HK-2 (cell line): Measurements from ENCODE around the gene INSL4.

ENCODE experiments used
- DNase-seq: peaks from one replicate; pipeline ENCODE4 v3.0.0-alpha.2; 2018; ENCODE audit not compliant: unreplicated experiment

Gene INSL4

DNA sequence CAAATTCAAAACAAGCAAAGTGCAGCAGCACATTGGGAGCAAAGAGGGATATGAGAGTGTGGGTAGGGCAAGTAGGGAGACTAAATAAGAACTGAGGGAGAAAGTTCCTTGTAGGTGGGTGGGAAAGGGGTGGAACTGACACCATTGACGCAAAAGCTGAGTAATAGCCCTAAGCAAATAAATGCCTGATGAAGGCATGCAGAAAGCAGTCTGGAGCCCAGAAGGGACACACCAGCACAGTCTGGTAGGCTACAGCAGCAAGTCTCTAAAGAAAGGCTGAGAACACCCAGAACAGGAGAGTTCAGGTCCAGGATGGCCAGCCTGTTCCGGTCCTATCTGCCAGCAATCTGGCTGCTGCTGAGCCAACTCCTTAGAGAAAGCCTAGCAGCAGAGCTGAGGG lies at the start of gene INSL4:
Gene INSL4 (plus strand): TSS at position 208 of the 400 bp plus-strand sequence. CDS start 105 bp downstream, at position 313.
- no peak for DNase-seq

DNA sequence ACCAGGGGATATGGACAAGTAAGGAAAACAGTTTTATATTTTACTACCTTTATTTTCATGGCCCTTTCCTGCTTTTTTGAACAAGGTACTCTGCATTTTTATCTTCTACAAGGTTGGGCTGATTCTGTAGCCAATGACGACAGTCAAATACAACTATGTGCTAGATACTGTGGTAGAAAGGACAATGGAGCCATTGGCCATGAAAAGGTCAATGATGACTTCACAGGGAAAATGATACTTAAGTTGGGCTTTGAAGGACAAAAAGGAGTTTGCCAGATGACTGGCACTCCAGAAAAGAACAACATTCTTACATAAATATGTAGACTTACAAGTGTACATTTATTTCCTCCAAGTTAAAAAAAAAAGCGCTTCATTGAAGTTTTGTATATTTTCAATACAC lies 46.4 kb upstream of the INSL4 start:
- no peak for DNase-seq

DNA sequence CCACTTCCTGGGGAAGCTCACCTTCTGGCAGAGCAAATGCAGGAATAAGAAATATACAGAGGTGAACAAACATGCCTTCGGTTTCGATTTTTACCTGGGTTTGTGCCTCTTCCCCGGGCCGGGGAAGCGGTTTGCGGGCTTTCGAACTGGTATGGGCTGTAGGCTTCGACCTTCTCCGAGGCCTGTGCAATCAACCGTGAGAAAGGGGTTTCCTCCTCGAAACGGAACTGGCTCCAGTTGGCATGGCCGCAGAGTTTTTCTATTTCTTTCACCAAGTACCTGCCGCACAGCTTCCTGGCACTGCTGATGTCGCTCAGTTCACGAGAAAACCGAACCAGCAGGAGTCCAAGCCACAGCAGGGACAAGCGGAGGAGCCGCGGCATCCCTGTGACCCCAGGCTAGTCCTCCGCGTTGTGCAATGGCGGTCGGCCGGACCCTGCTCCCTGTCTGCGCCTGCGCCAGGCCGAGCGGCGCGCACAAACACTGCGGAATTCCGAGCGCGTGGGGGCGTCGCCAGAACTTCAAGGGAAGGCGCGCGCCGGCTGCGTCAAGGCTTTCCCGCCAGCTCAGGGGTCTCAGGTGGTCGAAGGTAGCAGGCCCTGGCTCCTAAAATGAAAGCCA lies 45.9 kb upstream of the INSL4 start, which contains the start of gene INSL6:
Gene INSL6 (minus strand): TSS at position 420 of the 621 bp plus-strand sequence. CDS start 37 bp downstream, at position 383.
- no peak for DNase-seq

DNA sequence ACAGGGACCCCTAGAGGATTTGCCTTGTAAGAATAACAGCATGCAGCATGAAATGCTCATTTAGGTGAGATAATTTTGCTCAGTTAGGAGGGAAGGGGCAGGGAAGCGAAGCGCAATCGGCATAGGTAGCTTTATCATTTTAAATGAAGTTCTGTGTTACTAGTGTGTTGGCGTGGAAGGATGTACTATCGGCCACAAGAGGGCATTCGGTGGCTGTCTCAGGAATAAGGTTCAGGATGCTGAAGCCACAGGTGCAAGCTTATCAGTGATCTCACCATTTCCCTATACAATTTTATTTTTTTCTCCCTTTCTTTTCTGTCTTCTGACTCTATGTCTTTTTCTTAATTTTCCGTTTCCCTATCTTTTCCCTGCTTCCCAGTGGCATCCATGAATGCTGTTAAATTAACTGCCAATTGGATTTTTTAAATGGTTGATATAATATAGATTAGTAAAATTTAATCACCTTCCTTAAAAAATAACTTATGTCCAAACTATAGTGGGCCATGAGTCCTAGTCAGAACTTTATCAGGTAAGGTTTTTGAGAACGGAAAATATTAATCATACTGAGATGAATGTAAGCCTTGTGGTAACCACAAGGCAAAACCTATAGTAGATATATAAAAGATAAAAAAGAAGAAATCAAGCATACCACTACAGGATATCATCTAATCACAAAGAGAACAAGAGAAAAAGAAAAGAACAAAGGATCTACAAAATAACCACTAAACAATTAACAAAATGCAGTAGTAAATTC lies 44.6 kb upstream of the INSL4 start:
- DNase-seq: peak; percentile 44

DNA sequence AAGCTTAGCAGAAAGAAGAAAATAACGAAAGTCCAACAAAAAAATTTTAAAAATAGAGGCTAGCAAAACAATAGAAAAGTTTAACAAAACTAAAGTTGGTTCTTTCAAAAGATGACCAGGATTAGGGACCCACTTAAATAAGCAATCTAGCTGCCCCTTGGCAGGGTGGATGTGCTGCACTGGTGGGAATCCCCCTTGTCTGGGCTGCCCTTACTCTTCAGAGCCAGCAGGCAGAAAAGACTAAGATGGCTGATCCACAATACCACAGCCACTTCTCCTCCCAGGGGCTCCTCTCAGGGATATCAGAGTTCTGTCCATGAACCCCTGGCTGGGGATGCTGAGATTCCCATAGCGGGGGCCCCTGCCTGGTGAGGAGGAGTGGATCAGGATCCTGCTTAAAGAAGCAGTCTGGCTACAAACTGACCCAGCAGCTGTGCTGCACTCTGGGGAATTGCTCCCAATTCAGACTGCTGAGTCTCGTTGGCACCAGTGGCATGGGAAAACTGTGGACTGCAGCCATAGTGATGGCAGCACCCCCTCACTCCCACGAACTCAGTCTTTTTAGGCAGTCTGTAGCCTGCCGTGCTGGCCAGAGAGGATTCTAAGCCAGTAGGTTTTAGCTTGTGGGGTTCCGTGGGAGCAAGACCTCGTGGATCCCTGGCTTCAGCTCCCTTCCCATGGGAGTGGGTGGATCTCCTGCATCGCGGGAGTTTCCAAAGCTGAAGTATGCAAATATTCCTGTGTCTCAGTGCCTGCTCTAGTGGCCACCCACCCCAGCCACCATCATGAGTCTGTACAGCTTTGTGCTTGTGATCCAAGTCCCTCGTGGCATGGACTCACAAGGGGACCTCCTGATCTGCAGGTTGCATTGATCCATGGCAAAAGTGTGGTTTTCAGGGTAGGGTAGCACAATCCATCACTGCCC lies 42.9 kb upstream of the INSL4 start:
- no peak for DNase-seq

DNA sequence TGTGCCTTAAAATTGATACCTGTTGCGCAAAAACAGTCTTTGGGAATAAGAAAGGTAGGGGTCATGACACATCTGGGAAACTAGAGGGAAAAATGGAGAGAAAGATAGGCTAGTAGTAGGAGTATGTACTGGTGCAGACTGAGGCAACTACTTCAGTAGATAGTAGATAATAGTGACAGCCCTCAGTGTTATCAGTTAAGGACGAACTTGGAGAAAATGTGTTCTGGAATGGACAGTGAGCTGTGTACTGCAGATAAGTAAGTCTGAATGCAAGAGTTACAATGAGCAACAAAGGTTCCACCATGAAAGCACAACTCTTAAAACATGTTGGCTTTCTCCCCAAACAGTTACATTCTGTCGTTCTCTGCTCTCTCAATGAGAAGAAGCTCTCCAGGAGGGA lies 39.2 kb upstream of the INSL4 start:
- DNase-seq: no peak

DNA sequence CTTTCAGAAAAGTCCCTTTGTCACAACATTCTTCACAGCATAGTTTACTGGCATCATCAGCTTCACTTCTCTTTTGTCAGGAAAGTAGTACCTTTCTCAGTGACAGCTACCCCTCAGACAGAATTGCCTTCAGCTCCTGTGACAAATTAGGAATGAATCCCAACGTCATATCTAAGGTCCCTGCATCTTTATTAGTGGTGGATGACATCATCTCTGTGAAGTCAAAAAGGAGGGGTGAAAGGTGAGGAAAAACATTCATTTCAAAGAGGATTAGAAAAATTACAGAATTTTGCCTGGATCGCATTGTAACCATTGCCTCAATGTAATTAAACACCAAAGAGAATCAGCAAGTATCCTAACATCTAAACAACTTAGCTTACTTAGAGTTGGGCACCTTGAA lies 37.9 kb upstream of the INSL4 start:
- DNase-seq: no peak

DNA sequence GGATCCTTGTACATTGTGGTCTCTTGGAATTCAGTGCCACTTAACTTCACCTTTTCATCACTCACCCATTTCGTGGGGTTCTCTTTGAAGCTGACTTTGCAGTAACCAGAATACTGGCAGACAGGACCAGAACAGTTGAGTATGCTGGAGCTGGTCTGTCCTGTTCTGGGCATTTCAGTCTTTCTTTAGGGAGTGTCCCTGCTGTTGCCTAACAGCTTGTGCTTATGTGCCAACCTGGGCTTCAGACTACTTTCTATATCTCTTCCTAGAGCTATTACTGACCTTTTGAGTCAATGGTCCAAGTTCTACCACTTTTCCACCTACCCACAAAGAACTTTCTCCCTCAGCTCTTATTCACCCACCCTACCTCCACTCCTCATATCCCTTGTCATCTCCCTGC lies 35.8 kb upstream of the INSL4 start:
- no peak for DNase-seq

DNA sequence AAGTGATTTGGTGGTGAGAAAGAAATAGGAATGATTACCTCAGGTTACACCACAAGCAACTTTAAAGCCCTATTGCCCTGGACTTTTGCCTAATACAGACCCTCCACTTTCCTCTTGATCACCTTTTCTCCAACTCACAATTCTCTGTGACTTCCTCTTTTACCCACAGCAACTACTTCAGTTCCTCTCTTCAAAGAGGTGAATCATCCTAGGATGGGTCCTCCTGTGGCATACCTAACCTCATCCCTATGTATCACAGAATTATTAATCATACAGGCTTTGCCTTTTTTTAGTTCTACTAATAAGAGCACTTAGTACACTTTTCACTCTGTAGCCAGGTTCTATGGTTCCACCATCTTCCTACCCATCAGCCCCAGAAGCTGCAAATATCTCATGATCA lies 26.1 kb upstream of the INSL4 start:
- DNase-seq: no peak

DNA sequence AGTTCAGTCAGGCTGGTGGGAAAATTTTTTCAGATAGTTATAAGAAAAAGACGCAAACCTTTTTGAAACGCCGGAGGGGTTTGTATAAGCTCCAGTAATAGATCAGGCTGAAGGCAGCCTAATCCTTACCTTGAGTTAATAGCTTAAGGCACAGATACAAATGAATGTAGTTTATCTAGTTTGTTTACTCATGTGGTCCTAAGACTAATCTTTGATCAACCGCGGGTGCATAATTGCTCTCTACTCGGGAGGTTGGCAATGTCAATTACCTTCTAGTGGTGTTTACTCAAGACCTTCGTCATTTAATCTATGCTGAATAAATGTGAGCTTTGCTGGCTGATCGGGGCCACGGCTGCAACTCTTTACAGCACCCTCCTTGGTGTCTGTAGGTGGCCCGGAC lies 665 bp upstream of the INSL4 start:
- DNase-seq: no peak

DNA sequence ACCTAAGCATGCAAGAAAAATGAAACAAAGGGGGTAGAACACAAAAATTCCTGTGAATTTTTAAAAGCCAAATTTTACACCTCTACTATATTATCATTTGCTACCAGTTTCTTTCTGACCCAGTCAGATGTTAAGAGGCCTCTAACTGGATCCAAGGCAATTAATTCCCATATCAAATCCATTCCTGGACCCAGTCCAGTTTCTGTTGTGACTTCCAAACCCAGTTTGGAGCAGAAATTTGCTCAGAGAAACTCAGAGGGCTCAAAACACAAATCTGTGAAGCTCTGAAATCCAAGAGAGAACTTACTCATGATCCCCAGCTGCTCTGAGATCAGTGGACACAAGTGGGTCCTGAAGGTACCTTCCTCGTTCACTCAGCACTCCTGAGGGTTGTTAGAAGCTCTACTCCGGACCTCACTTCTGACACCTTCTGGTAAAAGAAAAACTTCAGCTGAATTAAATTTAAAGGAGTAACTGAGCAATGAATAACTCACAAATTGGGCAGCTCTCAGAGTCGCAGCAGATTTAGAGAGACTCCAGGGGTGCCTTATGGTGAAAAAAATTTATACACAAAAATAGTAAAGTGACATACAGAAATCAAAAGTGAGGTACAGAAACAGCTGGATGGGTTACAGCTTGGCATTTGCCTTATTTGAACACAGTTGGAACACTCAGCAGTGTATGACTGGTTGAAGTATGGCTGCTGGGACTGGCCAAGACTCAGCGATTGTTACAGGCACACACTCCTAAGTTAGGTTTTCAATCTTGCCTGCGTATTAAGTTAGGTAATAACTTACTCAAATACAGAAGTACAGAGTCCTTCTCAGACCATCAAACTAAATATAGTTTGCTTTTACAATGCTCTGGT lies 32.4 kb downstream of the INSL4 start:
- no peak for DNase-seq

DNA sequence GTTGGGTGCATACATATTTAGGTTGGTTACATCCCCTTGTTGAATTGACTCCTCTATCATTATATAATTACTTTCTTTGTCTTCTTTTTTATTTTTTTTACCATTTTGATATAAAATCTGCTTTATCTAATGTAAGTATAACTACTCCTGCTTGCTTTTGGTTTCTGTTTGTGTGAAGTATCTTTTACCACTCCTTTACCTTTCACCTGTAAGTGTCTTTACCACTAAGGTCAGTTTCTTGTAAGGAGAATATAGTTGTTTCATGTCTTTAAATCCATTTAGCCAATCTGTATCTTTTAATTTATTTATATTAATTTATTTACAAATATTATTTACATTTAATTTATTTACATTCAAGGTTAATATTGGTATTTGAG lies 33.0 kb downstream of the INSL4 start:
- no peak for DNase-seq

DNA sequence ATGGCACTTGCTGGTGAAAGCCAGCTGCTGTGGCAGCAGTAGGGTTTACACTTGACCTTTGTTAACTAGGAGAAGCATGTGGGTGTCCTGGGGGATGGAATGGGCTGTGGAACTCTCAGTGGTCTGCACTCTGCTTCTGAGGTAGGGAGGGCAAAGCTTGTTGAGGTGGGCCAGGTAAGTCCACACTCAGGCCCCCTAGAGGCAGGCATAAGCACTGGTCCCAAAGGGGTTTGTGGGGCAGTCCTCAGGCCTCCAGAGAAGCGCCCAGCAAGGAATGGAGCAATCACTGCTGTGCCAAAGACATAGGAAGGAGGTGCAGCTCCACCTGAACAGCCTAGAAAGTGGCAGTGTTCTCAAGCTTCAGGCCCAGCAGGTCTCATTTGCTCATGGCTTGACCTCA lies 34.7 kb downstream of the INSL4 start:
- DNase-seq: no peak

DNA sequence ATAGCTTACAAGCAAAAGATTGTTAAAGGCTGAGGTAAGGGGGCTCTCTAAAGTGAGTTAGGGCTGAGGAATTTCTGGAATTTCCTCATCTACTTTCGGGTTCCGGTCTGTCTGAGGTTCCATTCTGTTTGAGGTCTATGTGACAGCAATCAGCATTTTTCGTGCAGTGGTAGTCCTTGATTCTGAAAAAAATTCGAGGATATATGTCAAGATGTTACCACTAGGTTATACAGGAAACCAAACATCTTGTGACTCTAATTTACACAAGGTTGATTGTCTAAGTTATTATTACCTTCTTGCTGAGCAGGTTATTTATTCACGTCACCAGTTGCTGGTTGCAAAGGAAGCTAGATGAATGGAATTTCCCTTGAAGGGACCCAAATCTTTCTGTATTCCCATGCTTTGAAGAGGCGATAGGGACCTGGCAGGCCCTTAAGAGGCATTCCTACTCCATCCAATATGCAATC lies 38.1 kb downstream of the INSL4 start:
- peak; percentile 42 for DNase-seq

DNA sequence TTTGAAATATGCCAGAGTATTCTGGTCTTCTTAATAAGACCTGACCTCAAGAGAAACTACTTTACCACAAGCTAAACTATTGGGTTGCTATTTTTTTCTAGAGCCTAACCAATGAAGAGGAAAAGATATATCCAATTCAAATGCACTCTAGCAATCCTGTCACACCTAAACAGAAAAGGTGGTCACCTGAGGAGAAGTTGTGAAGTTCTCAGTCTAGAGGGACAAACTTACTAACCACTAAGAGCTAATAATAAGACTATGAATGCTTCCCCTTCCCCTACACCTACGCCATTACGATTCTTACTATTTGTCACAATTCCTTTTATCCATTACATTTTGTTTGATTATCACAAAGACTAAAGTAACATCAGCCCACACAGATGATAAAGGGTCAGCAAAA lies 43.6 kb downstream of the INSL4 start:
- no peak for DNase-seq

DNA sequence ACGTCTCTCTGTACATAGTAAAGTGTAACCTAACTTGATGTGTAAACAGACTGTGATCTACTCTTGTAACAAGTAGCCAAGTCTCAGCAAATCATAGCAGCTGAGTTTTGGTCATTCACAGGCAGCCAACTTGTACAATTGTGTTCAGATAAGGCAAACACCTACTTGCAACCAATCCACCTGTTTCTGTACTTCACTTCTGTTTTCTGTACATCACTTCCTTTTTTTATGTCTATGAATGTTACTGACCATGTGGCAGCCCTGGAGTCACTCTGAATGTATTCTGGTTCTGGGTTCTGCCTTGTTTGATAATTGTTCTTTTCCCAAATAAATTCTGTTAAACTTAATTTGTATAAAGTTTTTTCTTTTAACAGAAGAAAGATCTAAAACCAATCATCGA lies 47.3 kb downstream of the INSL4 start:
- DNase-seq: no peak
